ENCODE measurements around the gene ZNF536. TPM values are rescaled to one million over a fixed set of nuclear protein-coding genes. Genes with fewer than 3 reads are reported as not detected.

The ZNF536 gene
- total and polyA plus RNA-seq, 5 experiments from 2014 or later = not detected

DNA sequence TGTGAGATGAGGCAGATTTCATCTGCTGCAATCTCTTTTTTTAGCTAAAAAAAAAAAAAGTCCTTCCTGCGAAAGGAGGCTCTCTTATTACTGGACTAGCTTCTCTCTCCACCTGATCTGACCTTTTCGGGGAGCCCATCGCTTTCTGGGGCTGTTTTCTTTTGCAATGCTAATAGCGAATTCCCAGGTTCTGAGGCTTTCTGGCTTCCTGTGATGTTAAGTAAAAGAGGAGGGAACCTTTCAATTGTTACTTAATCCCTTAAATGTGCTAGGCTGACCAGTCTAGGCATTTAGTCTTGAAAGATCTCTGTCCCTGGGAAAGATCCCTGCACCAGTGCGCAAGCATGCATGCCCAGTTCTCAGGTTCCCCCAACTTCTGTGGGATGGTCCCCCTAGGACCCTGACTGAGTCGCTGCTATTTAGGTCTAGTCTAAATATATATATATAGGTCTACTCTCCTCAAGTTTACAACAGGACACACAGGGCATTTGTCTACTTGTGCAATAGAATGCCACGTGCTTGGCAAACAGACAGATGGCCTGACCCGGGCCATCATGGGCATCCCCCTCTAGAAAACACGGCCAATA lies 224.7 kb downstream of the ZNF536 start:
- ATAC-seq (no peak), DNase-seq (no peak)
- Mint-ChIP-seq H3K4me3 (no peak overlapping the region), H3K27me3 (peaks cover 4 to 26% (median 19%) of the 10 kb centered on the region in 5 donors), H3K36me3 (no peaks in the 10 kb centered on the region), H3K9me3 (no peaks in the 10 kb centered on the region), H3K4me1 (peaks cover 0 to 1% (median 0%) of the 10 kb centered on the region in 4 donors), H3K27ac (no peak overlapping the region)
- POLR2A ChIA-PET = no interaction called here

- POLR2A ChIA-PET = no interaction called here
- Mint-ChIP-seq H3K4me3 (no peak overlapping the region), H3K4me1 (peaks cover 0 to 1% (median 0%) of the 10 kb centered on the region in 4 donors), H3K27ac (no peak overlapping the region), H3K36me3 (no peaks in the 10 kb centered on the region), H3K27me3 (peaks cover 5 to 37% (median 19%) of the 10 kb centered on the region in 5 donors), H3K9me3 (no peaks in the 10 kb centered on the region)
- ATAC-seq = no peak
- DNase-seq = no peak
Measured at GRCh38 chr19:30598688-30599087, 226.5 kb downstream of the ZNF536 start.

DNA sequence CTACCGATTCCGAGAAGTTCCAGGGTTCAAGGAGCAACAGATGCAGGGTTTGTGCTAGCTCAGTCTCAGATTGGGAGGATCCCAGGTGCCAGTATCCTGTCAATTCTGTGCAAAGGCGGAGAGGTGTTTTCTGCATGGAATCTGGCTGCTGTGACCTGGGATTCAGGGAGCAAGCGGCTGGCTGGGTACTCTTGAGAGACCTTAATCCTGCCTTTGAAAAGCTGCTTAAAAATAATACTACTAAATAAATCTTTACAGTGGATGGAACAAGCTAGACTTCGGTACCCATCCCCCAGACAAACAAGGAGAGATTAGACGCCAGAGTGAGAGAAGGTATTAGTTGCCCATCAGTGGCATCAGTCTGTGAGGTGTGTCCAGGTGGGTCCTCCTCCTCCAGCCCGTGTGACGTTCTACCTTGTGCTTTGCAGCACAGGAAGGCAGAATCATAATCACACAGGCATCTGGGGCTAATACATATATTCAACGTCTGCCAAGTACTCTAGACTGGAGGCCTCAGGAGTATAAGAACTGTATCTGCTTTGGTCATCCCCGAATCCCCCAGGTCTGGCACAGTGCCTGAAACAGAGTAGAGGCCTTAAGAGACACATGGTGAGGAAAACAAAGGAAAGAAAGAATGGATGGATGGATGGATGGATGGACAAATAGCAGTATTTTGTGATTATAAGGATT lies 230.6 kb downstream of the ZNF536 start:
- no peaks in the 10 kb centered on the region for H3K36me3 Mint-ChIP-seq
- ATAC-seq = no peak
- H3K9me3 Mint-ChIP-seq = no peaks in the 10 kb centered on the region
- POLR2A ChIA-PET = no interaction called here
- H3K4me1 Mint-ChIP-seq = no peaks in the 10 kb centered on the region
- peak overlapping the region in 2 of 10 donors; percentile 13 to 27 for H3K27ac Mint-ChIP-seq
- H3K4me3 Mint-ChIP-seq = no peak overlapping the region
- DNase-seq = no peak
- H3K27me3 Mint-ChIP-seq = peaks cover 1 to 22% (median 6%) of the 10 kb centered on the region in 5 donors

GRCh38 chr19:30604657-30605056 lies 232.5 kb downstream of the ZNF536 start:
- H3K4me1 Mint-ChIP-seq = no peaks in the 10 kb centered on the region
- H3K9me3 Mint-ChIP-seq = peaks cover 0 to 3% (median 0%) of the 10 kb centered on the region in 9 donors
- H3K27ac Mint-ChIP-seq = no peak overlapping the region
- ATAC-seq (no peak), DNase-seq (no peak)
- no peaks in the 10 kb centered on the region for H3K36me3 Mint-ChIP-seq
- no peak overlapping the region for H3K4me3 Mint-ChIP-seq
- POLR2A ChIA-PET = no interaction called here
- H3K27me3 Mint-ChIP-seq = peaks cover 1 to 18% (median 6%) of the 10 kb centered on the region in 5 donors

DNA sequence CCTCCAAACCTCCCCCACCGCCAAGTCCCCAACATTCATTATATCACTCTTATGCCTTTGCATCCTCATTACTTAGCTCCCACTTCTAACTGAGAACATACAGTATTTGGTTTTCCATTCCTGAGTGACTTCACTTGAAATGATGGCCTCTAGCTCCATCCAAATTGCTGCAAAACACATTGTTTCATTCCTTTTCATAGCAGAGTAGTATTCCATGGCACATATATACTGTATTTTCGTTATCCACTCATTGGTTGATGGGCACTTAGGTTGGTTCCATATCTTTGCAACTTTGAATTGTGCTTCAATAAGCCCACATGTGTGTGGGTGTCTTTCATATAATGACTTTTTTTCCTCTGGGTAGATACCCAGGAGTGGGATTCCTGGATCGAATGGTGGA lies 233.1 kb downstream of the ZNF536 start:
- Mint-ChIP-seq H3K4me3 (no peak overlapping the region), H3K9me3 (peaks cover 0 to 10% (median 0%) of the 10 kb centered on the region in 9 donors), H3K27ac (no peak overlapping the region), H3K36me3 (no peaks in the 10 kb centered on the region), H3K27me3 (peaks cover 0 to 13% (median 6%) of the 10 kb centered on the region in 5 donors), H3K4me1 (no peaks in the 10 kb centered on the region)
- ATAC-seq (no peak), DNase-seq (no peak)
- POLR2A ChIA-PET = no interaction called here

DNA sequence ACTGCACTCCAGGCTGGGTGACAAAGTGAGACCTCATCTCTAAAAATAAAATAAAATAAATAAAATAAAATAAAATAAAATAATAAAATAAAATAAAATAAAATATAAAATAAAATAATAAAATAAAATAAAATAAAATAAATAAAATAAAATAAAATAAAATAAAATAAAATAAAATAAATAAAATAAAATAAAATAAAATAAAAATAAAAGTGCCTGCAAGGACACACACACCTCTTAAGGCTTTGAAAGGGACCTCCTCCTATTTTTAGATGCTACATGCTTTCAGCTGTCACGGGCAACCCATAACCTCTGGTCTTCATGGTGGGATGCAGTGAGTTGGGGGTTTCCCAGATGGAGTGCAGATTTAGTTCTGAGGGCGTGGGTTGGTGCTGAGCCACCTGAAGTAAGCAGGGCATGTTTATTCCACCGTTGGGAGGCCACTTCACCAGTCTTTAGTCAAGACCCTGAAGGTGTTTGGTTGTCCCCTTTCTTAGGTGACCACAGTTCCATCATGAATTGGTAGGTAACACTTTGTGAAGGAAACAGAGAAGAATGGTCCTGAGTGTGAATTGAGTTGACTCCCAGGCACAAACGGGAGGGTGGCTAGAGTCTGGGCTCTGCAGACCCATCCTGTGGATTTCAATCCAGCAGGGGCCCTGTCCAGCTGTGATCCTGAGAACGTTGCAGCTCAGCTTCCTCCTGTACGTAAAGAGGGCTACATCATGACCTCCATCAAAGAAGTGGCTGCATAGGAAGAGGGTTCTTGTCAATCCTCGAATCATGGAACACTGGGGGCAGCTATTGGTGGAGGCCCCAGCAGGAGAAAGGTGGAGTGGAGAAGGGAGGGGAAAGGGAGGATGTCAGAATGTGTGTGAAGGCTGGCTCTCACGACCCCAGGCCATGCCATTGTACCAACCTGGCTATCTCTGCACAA lies 234.2 kb downstream of the ZNF536 start:
- H3K4me3 Mint-ChIP-seq = no peak overlapping the region
- peaks cover 0 to 13% (median 2%) of the 10 kb centered on the region in 5 donors for H3K27me3 Mint-ChIP-seq
- H3K27ac Mint-ChIP-seq = peak overlapping the region in 1 of 10 donors; percentile 20
- H3K9me3 Mint-ChIP-seq = peaks cover 0 to 20% (median 0%) of the 10 kb centered on the region in 9 donors
- POLR2A ChIA-PET = no interaction called here
- no peaks in the 10 kb centered on the region for H3K4me1 Mint-ChIP-seq
- DNase-seq (no peak), ATAC-seq (no peak)
- H3K36me3 Mint-ChIP-seq = no peaks in the 10 kb centered on the region

Measured in naive thymus-derived CD8-positive, alpha-beta T cell (primary cell).